NCI-H345 (cell line): ENCODE data around the gene CHST14.
A peak's percentile ranks its signal among the peaks of the same experiment; 100 is the strongest.

Experiments used
- DNase-seq: peaks from one replicate; lab custom pipeline; 2025; lab: John Stamatoyannopoulos, UW

CHST14 gene

DNA sequence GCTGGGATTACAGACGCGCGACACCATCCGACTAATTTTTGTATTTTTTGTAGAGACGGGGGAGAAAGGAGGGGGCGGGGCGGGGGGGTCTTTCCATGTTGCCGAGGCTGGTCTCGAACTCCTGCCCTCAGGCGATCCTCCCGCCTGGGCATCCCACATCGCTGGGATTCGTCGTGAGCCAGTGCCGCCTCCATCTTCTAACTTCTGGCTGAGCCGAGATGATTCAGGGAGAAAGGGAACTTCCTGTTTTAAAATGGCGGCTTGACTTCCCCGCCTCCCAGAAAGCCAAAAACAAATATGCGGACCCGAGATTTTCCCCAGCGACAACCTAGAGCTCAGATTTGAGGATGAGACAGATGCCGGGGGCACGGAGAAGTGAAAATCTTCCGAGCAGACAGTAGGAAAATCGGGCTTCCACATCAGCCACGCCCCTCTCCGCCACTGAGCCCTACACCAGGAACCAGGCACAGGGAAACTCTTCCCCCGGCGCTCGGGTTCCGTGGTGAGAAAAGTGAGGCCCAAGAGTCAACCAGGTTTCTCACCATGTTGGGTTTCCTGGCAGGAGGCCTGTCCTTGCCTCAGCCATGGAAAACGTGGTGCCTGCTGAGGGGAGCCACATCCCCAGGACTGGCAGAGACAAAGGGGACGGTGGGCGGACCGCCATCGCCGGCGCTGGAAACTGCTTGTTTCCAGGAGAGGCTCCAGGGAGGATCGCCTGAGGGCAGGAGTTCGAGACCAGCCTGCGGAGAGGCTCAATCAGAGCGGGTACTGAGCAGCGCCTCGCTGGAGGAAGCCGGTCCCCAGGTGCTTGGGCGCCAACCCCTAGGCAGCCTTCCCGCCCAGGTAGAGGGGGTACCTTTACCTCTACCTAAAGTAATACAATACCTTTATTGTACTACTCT lies 18.7 kb downstream of the CHST14 start:
- no peak for DNase-seq

DNA sequence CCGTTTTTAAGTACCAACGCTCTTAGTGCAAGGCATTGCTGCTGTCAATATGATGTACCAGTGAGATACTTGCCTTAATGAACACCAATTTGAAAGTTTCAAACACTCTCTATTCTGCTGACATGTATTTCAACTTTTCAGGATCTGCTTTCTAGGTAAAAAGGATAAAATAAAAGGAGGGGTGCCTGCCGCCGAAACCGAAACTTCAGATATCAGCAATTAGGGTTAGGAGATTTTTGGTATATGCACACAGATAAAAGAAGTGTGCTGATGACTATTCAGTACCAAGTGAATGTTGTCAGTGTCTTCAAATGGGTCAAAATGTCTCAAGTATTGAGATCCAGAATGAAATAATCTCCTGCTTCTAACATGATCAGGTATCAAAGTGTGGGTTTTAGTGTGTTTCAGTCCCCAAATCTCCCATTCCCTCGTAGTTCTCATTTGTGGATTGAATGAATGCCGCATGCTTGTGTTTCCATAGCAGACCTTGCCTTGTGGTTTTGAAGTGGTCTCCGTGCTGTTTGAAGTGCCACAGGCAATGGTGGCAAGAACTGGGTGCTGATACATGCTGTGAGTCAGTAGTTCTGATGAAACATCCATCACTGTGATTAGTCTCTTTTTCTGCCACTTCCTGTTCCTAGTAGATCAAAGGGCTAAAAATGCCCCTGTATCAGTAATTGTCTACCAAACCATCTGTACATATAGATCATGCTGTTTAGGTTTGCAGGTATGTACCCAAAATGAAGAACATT lies 22.5 kb downstream of the CHST14 start:
- no peak for DNase-seq

DNA sequence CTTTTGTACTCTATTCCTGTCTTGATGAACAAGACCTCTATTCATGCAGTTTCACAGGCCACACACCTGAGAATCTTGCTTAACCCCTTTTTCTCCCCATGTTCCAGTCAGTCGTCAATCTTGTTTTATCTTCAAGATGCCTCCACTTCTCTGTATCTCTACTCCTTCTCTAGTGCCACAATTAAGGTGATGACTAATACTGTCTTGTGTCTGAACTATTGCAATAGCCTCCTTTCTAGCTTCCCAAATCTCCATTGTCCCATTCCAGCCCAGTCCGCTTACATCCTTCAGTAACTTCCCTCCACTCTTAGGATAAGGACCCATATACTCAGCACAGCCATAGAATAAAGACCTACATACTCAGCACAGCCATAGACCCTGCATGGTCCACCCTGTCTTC lies 24.7 kb downstream of the CHST14 start:
- DNase-seq = no peak

DNA sequence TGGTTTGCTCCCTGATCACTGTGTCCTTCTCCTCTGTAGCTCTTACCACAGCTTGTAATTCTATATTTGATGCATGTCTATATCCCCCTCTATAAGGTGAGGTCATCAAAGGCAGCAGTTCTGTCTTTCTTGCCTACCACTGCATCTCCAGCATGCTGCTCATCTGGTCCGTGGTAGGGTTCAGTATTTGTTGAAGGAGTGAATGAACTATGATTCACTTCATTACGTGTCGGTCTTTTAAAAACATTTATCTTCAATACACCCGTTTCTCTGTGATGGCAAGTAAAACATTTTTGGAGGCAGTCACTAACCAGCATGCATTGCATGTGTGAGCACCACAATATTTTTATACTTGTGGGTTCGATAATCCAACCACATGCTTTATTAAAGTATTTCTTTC lies 27.6 kb downstream of the CHST14 start:
- no peak for DNase-seq

DNA sequence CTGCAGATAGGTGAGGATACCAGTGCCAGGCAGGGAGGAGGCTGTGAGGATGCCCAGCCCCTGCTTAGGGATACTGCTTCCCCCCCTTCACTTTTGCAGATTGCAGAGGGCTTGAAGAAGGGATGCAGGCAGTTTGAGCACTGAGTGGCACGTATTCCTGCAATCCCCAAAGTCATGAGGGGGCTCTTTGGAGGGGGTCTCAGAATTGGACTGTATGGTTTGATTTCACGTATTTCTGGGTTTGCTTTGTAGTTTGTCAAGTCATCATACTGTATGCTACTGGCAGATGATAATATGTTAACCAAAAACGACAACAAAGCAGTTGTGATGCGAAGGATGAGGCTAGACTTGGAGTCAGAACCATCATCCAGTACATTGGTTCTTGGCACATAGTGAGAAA lies 28.1 kb downstream of the CHST14 start:
- no peak for DNase-seq

DNA sequence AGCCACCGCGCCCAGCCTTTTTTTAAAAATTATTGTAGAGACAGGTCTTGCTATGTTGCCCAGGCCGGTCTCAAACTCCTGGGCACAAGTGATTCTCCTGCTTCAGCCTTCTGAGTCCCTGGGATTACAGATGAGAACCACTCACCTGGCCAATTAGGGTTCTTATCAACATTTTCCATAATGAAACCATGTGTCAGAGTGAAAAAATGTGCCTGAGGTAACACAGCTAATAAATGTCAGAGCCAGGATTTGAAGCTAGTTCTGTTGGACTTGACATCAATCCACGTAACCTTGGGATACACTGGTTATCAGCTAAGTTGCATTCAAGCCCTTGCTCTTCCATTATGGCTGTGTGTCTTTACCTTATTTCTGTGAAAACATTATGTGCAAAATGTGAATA lies 29.1 kb downstream of the CHST14 start:
- no peak for DNase-seq

DNA sequence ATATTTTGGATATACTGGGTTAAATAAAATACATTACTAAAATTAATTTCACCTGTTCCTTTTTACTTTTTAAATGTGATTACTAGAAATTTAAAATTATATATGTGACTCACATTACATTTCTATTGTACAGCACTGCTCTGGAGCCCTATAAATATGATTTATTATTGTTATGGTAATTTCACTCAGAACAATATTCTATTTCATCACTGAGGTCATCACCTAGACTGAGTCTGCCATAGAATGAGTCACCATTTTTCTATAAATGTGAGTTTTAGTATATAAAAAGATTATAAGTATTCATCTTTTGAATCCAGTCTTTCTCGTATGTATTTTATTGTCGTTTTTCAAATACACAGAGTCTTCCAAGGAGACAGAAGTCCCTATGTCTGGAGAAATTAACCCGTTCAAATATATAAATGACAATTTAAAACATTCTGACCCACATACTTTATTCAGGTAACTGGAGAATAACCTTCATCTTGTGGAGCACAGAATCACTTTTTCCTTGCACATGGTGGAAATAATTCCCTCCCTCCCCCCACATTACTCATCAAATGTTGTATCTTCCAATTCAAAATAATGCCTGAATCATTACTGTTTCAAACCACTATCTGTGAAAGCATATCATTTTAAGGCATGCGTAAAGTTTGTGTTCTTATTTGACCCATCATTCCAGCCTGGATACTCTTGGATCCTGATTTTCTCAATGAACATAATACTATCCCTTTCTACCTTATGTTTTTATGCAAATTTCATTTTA lies 30.0 kb downstream of the CHST14 start:
- no peak for DNase-seq

DNA sequence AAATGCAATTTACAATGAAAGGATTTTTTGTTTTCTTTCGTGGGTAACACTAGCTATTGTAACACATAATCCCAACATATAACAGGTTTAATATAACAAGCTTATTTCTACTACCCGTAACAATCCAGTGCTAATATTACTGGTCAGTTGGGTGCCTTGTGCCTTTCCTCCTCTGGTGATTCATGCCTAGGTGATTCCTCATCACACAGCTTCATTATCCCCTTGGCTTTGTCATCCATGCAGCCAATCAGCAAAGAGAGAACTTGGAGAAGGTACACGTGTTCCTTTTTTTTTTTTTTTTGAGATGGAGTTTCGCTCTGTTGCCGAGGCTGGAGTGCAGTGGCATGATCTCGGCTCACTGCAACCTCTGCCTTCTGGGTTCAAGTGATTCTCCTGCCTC lies 30.7 kb downstream of the CHST14 start:
- DNase-seq = no peak

DNA sequence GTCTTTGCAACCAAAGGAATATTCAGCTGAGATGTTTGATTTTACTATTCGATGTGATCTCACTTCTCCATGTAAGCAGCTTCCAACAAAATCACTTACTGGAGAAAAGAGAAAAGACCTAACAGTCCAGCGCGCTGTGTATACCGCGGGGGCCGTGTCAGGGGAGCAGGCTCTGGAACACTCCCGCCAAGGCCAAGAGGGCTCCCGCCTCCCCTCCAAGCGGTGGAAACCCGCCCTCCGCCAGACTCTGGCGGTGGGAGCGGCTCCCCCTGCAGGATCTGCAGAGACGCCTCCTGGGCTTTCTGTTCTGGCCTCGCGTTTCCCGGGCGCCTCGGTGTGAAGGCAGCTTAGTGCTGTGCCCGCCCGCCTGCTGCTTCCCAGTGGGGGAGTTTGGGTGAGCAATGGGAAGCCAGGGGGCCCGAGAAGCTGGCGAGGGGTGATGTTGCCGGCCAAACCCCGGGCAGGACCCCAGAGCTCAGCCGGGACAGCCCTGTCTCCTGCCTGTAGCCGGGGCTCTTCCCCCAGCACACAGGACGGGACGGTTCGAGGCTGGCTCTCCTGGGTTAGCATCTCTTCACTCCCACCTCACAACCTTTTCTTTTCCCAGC lies 36.3 kb downstream of the CHST14 start:
- DNase-seq = peak; percentile 37

DNA sequence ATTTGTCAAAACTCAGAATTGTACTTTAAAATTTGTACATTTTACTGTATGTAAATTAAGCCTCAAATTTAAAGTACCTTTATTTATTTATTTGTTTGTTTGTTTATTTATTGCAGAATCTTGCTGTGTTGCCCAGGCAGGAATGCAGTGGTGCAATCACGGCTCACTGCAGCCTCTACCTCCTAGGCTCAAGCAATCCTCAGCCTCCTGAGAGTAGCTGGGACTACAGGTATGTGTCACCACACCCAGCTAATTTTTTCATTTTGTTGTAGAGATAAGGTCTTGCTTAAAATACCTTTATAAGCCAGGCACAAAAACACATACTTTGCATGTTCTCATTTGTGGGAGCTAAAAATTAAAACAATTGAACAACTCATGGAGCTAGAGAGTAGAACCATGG lies 37.4 kb downstream of the CHST14 start:
- no peak for DNase-seq

DNA sequence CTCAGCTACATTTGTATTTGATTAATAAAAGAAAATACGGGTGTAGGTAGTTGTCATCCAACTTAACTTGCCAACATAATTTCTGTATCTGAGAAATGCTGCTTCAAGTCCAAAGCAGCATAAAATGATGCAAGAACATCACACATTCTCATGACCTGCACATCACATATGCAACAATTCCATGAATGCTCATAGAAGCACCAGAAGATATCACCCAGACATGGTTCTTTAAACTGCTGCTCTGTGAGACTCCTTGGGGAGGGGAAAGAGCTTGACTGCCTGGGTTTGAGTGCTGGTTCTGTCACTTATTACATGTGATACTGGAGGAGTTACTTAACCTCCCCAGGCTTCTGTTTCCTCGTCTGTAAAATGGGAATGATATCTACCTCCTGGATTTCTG lies 39.4 kb downstream of the CHST14 start:
- no peak for DNase-seq

DNA sequence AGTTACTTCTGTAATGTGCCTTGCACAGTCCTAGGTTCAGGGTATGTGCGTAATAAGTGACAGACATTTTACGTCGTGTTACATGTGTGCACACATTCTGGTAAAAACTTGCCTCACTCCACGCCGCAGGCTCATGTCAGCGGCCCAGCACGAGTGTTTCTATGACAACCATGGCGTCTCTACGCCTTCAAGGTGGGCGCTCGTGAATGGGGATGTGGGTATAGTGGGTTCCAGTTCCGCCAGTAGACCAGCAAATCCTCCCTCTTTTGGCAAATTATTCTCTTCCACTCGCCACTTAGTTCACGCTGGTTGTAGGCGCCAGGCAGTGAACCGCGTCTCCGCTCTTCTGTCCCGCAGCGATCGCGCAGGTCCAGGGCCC lies 40.3 kb downstream of the CHST14 start:
- no peak for DNase-seq

DNA sequence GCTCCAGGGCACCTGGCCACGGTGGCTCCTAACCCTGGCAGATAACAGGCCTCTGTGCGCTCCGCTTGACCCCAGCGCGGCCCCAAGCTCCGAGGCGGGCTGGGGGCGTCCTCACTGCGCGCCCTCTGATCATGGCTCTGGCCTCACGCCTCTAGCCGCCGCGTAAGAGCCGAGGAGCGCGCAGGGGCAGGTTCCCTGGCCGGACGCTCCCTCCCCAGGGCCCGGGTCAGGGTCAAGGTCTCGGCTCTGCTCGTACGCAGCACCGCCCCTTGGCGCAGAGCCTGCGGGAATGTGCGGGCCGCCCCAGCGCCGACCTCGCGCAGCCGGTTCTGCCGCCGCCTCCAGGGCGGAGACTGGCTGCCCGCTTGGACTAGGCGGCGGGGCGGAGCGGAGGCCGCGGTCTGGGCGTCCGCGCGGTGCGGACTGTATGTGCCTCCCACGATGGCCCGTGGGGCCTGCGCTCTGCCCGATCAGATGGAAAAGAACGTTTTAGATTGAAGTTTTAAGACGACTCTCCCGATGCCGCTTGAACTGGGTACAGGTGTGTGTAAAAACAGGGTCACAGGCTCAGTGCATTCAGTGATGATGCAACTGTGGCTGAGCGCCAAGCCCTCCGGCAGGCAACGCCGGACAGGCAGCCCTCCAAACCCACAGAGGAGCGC lies 40.8 kb downstream of the CHST14 start:
- peak; percentile 23 for DNase-seq

DNA sequence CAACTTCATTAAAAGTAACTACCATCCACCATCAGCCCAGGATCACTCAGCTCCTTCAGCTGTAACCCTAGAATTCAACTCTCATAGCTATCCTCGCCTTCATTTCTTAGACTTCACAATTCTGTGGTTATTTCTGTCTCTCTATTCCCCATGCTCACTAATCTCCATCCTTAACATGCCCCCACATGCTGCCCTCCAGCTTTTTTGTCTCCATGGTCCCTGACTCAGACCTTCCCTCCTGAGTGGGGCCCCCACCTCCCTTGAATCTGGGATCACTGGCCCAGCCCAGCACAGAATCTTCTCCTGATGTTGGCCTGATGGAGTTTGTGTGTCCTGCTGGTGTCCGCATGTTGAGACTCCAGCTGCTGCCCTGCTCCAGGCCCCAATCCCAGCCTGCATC lies 41.7 kb downstream of the CHST14 start:
- DNase-seq = no peak

DNA sequence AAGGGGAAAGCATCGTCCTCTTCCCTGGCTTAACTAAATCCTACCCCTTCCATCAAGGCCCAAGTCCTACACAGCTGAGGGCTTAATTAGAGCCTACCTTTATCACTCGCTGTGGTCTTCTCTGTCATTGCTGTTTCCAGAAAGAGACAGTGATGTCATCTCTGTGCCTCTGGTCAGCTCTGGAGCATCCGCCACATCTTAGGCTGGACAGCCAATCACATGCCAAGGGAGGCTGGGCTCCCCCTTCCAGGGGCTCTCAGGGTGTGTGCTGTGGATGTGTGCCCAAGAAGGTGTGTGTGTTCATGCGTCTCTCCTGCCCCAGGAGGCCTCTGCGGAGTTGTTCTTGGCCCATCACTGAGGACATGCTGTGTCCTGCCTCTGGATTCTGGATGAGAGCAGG lies 42.8 kb downstream of the CHST14 start:
- DNase-seq = no peak

DNA sequence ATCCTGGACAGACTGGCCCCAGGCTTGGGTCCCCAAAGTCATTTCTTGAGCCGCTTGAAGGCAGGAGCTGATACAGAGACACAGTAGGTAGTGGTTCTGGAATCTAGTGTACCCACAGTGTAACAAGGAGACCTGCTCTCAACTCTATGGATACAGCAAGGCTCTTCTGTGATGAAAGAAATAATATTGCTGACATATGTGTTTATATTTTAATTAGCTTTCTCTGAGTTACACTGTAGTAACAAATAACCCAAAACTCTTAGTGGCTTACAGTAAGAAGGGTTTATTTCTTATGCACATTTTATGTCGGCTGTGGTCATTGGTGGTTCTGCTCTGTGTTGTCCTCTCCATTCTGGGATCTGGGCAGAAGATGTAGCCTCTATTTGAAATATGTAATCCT lies 45.5 kb downstream of the CHST14 start:
- DNase-seq = no peak
